ENCODE results near the gene KRT71.

Gene KRT71

GRCh38 chr12:52534482-52534881, 18.5 kb downstream of the KRT71 start:
- no peak for DNase-seq (ENCODE audit: low read depth in 2 of 2)
- no peak overlapping the region for H3K4me3 ChIP-seq (replicated peaks in 1 of 2; ENCODE audit: low read depth in 2 of 2, low read length in 2 of 2)
- TF ChIP-seq CTCF (IDR thresholded peaks at IDR 0.05; ENCODE audit: low read depth, low read length) = peak; percentile 5

- no peak for DNase-seq (ENCODE audit: low read depth in 2 of 2)
- H3K4me3 ChIP-seq (replicated peaks in 1 of 2; ENCODE audit: low read depth in 2 of 2, low read length in 2 of 2) = no peak overlapping the region
- TF ChIP-seq CTCF (IDR thresholded peaks at IDR 0.05; ENCODE audit: low read depth, low read length) = no peak
These were observed 19.1 kb downstream of the KRT71 start for GRCh38 chr12:52533686-52534470.

- TF ChIP-seq CTCF (IDR thresholded peaks at IDR 0.05; ENCODE audit: low read depth, low read length) = no peak
- no peak overlapping the region for H3K4me3 ChIP-seq (replicated peaks in 1 of 2; ENCODE audit: low read depth in 2 of 2, low read length in 2 of 2)
- no peak for DNase-seq (ENCODE audit: low read depth in 2 of 2)
These were observed 20.3 kb downstream of the KRT71 start for GRCh38 chr12:52532636-52533035.

- TF ChIP-seq CTCF (IDR thresholded peaks at IDR 0.05; ENCODE audit: low read depth, low read length) = no peak
- no peak overlapping the region for H3K4me3 ChIP-seq (replicated peaks in 1 of 2; ENCODE audit: low read depth in 2 of 2, low read length in 2 of 2)
- no peak for DNase-seq (ENCODE audit: low read depth in 2 of 2)
These were observed 21.2 kb downstream of the KRT71 start for GRCh38 chr12:52531566-52532300.

DNA sequence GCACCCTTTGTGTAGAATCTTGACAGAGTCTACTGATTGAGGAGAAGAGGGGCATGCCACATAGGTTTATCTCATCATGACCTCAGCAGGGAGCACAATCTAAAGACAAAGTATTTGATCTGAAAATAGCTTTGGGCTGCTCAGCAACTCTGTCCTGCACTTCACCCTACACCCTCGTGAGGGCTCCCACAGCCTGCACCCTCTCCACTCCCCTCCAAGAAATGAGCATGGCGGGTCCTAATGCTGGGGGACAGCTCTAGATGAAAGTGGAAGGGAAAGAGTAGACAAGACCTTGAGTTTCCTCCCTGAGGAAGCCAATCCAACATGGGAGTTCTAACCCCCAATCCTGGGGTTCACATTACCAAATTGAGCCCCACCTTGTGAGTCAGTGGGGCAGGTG, 22.0 kb downstream of the KRT71 start:
- no peak for TF ChIP-seq CTCF (IDR thresholded peaks at IDR 0.05; ENCODE audit: low read depth, low read length)
- H3K4me3 ChIP-seq (replicated peaks in 1 of 2; ENCODE audit: low read depth in 2 of 2, low read length in 2 of 2) = no peak overlapping the region
- no peak for DNase-seq (ENCODE audit: low read depth in 2 of 2)

DNA sequence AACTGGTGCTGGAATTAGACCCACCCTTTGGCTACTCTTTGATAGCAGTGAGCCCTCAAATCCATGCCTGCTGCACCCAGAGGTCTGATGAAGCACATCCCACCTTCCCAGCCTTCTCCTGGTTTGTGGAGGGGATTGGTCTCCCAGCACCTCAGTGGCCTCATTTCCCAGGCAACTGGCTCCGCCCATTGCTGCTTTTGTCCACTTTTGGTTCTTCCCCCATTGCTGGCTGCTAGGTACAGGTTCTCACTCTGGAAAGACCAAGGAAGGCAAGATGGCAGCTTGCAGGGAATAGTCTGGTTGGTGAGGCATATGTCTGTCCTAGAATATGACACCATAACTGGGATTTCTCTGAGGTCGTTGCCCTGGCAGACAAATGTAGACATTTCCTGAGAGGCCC, 22.6 kb downstream of the KRT71 start:
- no peak for DNase-seq (ENCODE audit: low read depth in 2 of 2)
- no peak overlapping the region for H3K4me3 ChIP-seq (replicated peaks in 1 of 2; ENCODE audit: low read depth in 2 of 2, low read length in 2 of 2)
- TF ChIP-seq CTCF (IDR thresholded peaks at IDR 0.05; ENCODE audit: low read depth, low read length) = no peak

Data from cardiac fibroblast (primary cell).